Lung (tissue), 12 donors: ENCODE results near the gene MYO3B. TPM values are rescaled to one million over a fixed set of nuclear protein-coding genes. Genes with fewer than 3 reads are reported as not detected.

Source experiments
- ATAC-seq: fragments of 200-7000 bp; cut with Tn5 transposase; one replicate; pipeline ENCODE4 v1.9.1; 2020; ENCODE audit warnings: moderate number of reproducible peaks; ENCODE audit not compliant: insufficient read depth, low FRiP score
- DNase-seq, 3 donors: peaks; one replicate each; pipeline ENCODE4 v3.0.0-alpha.2; 2013 to 2017
- H3K27ac ChIP-seq, 2 donors: one replicate each; pipeline ENCODE4 v1.5.1; 2013; ENCODE audit warnings: mild to moderate bottlenecking in 2 of 2, moderate library complexity in 2 of 2, control low read depth in 1 of 2, inconsistent platforms in 1 of 2, low read depth in 1 of 2, low read length in 1 of 2
- H3K27me3 ChIP-seq, 3 donors: one replicate each; pipeline ENCODE4 v1.5.1; 2013; ENCODE audit warnings: low read length in 2 of 3; ENCODE audit not compliant: control insufficient read depth in 3 of 3, insufficient read depth in 3 of 3
- H3K36me3 ChIP-seq, 4 donors: one replicate each; pipeline ENCODE4 v1.5.1; 2013; ENCODE audit warnings: low read length in 4 of 4, mild to moderate bottlenecking in 1 of 4, moderate library complexity in 1 of 4; ENCODE audit not compliant: control insufficient read depth in 4 of 4, insufficient read depth in 4 of 4
- H3K4me1 ChIP-seq, 5 donors: one replicate each; pipeline ENCODE4 v1.5.1; 2013; ENCODE audit warnings: low read length in 5 of 5, mild to moderate bottlenecking in 2 of 5, moderate library complexity in 1 of 5; ENCODE audit not compliant: control insufficient read depth in 5 of 5, insufficient read depth in 5 of 5
- H3K4me3 ChIP-seq: one replicate; pipeline ENCODE4 v1.5.1; 2013; ENCODE audit warnings: mild to moderate bottlenecking, control low read depth, moderate library complexity
- H3K9ac ChIP-seq, 2 donors: one replicate each; pipeline ENCODE4 v1.5.1; 2013; ENCODE audit warnings: low read length in 2 of 2, control low read depth in 1 of 2; ENCODE audit not compliant: insufficient read depth in 1 of 2
- H3K9me3 ChIP-seq, 4 donors: one replicate each; pipeline ENCODE4 v1.5.1; 2013; ENCODE audit warnings: low read length in 3 of 4, mild to moderate bottlenecking in 1 of 4, moderate library complexity in 1 of 4; ENCODE audit not compliant: control insufficient read depth in 4 of 4, insufficient read depth in 3 of 4
- CTCF ChIP-seq: IDR thresholded peaks from 2 replicates; pipeline ENCODE4 v1.5.1; 2012; ENCODE audit warnings: mild to moderate bottlenecking; ENCODE audit errors: control extremely low read depth, extremely low read depth
- WGBS, 2 donors: extraction: QIAGEN DNeasy Blood & Tissue Kit; methylation state at CpG; one replicate each; pipeline ENCODE4 v1.1.7; 2013; 5-methylcytosine and 5-hydroxymethylcytosine counted together
- polyA plus RNA-seq, 2 donors: library from polyadenylated mRNA; stranded (reverse); fragments of 200-250 nt; gene quantifications; one replicate each; pipeline ENCODE4 v1.2.1, GENCODE V29; 2013
- total RNA-seq, 2 donors: library from RNA; depleted of rRNA in 1 of 2; stranded (reverse); fragments of >200 nt in 1 of 2; gene quantifications; one replicate each; pipeline ENCODE4 v1.2.1, GENCODE V29; 2014 to 2021
- donor health status: control.
- donor health status: control.
- donor health status: Bipolar disorder and iron deficiency.
- donor health status: healthy.
- donor health status: DM: yes; HTN: yes; CAD: no.

The MYO3B gene
- total and polyA plus RNA-seq, 4 donors = 0.03 to 0.82 (median 0.05) TPM; not detected in 1

GRCh38 chr2:170462433-170463205 lies 284.7 kb downstream of the MYO3B start:
- 65 to 72% methylated on average over 8 of the region's 8 CpGs for WGBS, 2 donors

DNA sequence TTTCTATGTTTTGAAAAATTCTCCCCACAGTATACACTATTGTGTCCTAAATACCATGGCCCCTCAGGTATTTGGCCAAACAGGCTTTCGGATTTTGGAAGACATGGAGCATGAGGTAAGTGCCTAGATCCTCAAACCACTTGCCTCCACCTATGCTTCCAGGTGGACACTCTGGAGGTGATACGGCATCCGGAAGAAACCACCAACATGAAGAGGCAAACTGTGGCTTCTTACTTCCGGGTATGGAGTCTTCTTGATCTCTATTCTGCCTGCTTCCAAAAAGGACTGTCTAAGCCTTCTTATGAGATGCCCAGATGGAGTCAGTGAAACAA lies 285.2 kb downstream of the MYO3B start:
- H3K4me1 ChIP-seq = no peaks in the 10 kb centered on the region
- 94 to 96% methylated on average over 4 of the region's 4 CpGs for WGBS, 2 donors
- TF ChIP-seq CTCF = no peak
- no peaks in the 10 kb centered on the region for H3K36me3 ChIP-seq
- no peak for DNase-seq
- no peaks in the 10 kb centered on the region for H3K27me3 ChIP-seq
- ATAC-seq = no peak
- H3K9ac ChIP-seq = no peak overlapping the region
- H3K4me3 ChIP-seq = no peak overlapping the region
- no peak overlapping the region for H3K27ac ChIP-seq
- peaks cover 0 to 2% (median 0%) of the 10 kb centered on the region in 4 donors for H3K9me3 ChIP-seq

More at GRCh38 chr2:170462433-170463205, 284.7 kb downstream of the MYO3B start:
- ATAC-seq = no peak
- Histone ChIP-seq H3K4me3 (no peak overlapping the region), H3K36me3 (no peaks in the 10 kb centered on the region), H3K9ac (no peak overlapping the region), H3K4me1 (no peaks in the 10 kb centered on the region), H3K9me3 (peaks cover 0 to 2% (median 0%) of the 10 kb centered on the region in 4 donors), H3K27ac (no peak overlapping the region), H3K27me3 (no peaks in the 10 kb centered on the region)
- no peak for TF ChIP-seq CTCF
- no peak for DNase-seq

DNA sequence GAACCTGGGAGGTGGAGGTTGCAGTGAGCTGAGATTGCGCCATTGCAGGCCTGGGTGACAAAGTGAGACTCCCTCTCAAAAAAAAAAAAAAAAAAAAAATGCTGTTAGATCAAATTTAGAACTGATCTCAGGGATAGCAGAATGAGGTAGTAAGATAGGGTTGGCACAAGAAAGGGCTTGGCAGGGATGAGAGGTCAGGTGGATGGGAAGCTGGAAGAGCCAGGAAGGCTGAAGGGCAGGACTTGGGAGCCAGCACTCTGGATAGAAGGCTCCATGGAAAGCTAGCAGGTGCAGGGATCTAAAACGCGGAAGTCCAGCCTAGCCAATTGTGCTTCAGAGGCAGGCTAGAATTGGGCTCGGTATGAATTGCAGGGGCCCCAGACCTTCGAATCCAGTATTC lies 286.3 kb downstream of the MYO3B start:
- no peak overlapping the region for H3K27ac ChIP-seq
- WGBS, 2 donors = 95 to 96% methylated on average over 5 of the region's 5 CpGs
- H3K9ac ChIP-seq = no peak overlapping the region
- H3K4me3 ChIP-seq = no peak overlapping the region
- H3K4me1 ChIP-seq = no peaks in the 10 kb centered on the region
- no peak for DNase-seq
- H3K36me3 ChIP-seq = no peaks in the 10 kb centered on the region
- ATAC-seq = no peak
- TF ChIP-seq CTCF = no peak
- H3K9me3 ChIP-seq = peaks cover 0 to 2% (median 0%) of the 10 kb centered on the region in 4 donors
- H3K27me3 ChIP-seq = no peaks in the 10 kb centered on the region
